ENCODE measurements around the gene MSH4.
"Not testable (repeated sequence)": the region's sequence is repeated elsewhere in the genome, so short reads cannot be mapped to it uniquely, and the experiment has no call there.

MSH4 gene

DNA sequence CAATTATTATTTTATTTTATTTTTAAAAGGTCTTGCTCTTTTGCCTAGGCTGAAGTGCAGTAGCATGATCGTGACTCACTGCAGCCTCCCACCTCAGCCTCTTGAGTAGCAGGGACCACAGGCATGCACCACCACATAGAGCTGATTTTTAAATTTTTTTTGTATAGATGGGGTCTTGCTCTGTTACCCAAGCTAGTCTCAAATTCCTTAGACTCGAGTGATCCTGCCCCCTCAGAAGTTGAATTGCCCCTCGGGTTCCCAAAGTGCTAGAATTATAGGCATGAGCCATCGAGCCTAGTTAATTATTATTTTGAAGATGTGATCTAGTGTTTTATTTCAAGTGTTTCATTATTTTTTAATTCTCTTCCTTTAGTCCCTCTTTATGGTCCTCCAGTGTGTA is 12.2 kb downstream of the MSH4 start:
- H3K4me3 ChIP-seq (replicated peaks; ENCODE audit: low read depth, low read length) = no peak overlapping the region
- TF ChIP-seq, protein P1, sequence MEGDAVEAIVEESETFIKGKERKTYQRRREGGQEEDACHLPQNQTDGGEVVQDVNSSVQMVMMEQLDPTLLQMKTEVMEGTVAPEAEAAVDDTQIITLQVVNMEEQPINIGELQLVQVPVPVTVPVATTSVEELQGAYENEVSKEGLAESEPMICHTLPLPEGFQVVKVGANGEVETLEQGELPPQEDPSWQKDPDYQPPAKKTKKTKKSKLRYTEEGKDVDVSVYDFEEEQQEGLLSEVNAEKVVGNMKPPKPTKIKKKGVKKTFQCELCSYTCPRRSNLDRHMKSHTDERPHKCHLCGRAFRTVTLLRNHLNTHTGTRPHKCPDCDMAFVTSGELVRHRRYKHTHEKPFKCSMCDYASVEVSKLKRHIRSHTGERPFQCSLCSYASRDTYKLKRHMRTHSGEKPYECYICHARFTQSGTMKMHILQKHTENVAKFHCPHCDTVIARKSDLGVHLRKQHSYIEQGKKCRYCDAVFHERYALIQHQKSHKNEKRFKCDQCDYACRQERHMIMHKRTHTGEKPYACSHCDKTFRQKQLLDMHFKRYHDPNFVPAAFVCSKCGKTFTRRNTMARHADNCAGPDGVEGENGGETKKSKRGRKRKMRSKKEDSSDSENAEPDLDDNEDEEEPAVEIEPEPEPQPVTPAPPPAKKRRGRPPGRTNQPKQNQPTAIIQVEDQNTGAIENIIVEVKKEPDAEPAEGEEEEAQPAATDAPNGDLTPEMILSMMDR (IDR thresholded peaks at IDR 0.05; ENCODE audit: low read length, missing control alignments) = no peak
- DNase-seq (ENCODE audit: low read depth) = no peak

DNA sequence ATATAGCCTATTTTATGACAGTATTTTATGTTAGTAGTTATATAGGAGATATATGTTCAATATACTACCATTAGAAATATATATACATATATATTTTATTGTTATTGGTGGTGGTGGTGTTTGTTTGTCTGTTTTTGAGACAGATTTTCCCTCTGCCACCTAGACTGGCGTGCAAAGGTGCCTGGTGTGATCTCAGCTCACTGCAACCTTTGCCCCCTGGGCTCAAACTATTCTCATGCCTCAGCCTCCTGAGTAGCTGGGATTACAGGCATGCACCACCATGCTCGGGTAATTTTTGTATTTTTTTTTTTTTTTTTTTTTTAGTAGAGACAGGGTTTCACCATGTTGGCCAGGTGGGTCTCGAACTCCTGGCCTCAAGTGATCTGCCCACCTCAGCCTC is 13.4 kb downstream of the MSH4 start:
- H3K4me3 ChIP-seq (replicated peaks; ENCODE audit: low read depth, low read length); DNase-seq (ENCODE audit: low read depth): not testable (repeated sequence)

DNA sequence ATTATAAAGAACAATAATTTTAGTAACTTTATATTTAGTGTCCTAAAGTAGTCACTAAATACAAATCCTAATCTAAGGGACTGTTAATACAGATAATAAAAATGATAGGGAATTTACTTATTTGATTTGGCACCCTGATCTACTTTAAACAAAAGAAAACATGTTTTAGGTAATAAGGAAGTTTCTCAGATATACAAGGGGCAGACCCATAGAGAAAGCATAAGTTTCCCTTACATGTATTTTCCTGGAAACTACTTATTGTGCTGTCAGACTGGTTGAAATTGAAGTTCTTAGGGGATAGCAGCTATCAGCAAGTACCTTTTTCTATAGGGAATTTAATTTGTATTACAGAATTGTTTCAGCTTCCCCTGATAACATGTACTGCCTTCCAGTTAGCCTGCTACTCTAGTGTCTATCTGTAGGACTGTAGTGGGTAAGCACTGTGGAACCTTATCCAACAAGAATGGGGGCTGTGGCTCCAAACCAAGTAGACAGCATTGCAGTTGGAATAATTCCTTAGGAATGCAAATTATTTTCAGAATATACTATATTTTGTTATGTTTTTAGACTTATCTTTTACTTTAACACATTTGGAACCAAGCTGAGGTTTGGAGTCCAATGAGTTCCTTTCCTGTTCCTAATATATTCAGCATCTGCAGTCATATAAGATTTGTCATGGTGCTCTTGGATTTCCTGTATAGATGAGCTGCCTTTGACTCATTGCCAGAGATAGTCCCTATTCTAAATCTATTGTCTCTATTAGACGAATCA is 14.7 kb downstream of the MSH4 start:
- H3K4me3 ChIP-seq (replicated peaks; ENCODE audit: low read depth, low read length) = no peak overlapping the region
- TF ChIP-seq, protein P1 (IDR thresholded peaks at IDR 0.05; ENCODE audit: low read length, missing control alignments) = no peak
- DNase-seq (ENCODE audit: low read depth) = peak; percentile 19

DNA sequence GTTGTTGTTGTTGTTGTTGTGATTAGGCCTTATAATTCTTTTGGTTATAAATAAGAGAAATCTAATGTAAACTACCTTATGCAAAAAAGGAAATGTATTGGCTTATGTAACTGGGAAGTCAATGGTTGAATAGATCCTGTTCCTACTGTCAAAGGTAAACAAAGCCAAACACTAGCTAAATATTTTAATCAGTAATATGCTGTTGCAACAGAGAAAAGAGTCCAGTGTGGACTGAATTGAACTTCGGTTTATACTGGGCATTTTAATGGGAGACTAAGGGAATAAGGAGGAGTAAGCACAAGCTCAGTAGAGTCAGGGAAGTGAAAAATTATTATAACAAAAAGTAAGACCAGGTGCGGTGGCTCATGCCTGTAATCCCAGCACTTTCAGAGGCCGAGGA is 15.4 kb downstream of the MSH4 start:
- TF ChIP-seq, protein P1 (IDR thresholded peaks at IDR 0.05; ENCODE audit: low read length, missing control alignments) = no peak
- H3K4me3 ChIP-seq (replicated peaks; ENCODE audit: low read depth, low read length) = no peak overlapping the region
- DNase-seq (ENCODE audit: low read depth) = no peak

DNA sequence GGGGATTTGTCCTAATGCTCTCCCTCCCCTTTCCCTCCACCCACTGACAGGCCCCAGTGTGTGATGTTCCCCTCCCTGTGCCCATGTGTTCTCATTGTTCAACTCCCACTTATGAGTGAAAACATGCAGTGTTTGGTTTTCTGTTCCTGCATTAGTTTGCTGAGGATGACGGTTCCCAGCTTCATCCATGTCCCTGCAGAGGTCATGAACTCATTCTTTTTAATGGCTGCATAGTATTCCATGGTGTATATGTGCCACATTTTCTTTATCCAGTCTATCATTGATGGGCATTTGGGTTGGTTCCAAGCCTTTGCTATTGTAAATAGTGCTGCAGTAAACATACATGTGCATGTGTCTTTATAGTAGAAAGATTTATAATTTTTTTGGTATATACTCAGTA is 26.9 kb downstream of the MSH4 start:
- not testable (repeated sequence) for H3K4me3 ChIP-seq (replicated peaks; ENCODE audit: low read depth, low read length); DNase-seq (ENCODE audit: low read depth)

DNA sequence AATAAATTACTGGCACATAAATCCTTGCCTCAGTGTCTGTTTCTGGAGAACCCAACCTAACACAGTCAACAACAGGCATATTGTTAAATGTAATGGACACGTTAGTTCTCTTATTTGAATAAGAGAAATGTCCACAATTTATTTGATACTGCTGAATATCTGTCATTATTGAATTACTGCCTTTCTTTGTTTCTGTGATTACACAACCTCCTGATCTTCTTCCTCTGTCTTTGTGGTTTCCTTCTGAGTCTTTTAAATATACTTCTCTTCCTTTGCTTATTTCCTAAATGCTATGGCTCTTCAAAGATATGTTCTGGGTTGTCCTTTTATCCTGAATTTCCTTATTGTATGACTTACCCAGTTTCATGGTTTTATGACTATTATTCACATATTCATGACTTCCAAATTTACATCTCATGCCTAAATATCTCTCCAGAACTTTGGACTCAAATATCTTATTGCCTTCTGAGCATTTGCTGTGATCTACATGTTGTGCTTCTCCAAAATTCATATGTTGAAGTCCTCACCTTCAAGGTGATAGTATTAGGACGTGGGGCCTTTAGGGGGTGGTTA is 39.9 kb downstream of the MSH4 start:
- DNase-seq (ENCODE audit: low read depth) = no peak
- TF ChIP-seq, protein P1 (IDR thresholded peaks at IDR 0.05; ENCODE audit: low read length, missing control alignments) = no peak
- H3K4me3 ChIP-seq (replicated peaks; ENCODE audit: low read depth, low read length) = no peak overlapping the region

DNA sequence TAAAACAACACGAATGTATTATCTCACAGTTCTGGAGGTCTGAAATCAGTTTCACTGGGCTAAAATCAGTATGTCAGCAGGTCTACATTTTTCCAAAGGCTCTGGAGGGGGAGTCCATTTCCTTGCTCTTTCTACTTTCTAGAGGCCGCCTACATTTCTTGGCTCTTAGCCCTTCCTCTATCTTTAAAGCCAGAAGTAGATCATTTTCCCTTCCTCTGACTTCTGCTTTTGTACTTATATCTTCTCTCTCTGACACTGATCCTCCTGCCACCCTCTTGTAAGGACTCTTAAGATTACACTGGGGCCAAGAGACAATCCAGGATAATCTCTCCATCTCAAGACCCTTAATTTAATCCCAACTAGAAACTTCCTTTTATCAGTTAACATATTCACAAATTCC is 41.4 kb downstream of the MSH4 start:
- no peak for DNase-seq (ENCODE audit: low read depth)
- no peak overlapping the region for H3K4me3 ChIP-seq (replicated peaks; ENCODE audit: low read depth, low read length)
- TF ChIP-seq, protein P1 (IDR thresholded peaks at IDR 0.05; ENCODE audit: low read length, missing control alignments) = no peak

DNA sequence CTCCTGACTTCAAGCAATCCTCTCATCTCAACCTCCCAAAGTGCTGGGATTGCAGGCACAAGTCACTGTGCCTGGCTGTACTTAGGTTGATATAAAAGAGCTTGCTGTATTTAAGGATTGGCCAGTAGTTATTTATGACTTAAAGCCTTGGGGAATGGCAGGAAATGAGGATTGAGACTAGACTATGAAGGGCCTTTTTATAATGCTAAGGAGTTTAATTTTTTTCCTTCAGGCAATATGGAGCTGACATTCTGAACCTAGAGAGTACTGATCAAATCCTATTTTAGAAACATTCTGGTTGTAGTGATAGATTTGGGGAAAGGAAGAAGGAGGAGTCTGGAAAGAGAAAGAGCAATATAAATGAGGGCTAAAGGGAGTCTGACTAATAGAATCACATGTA is 44.7 kb downstream of the MSH4 start:
- TF ChIP-seq, protein P1 (IDR thresholded peaks at IDR 0.05; ENCODE audit: low read length, missing control alignments) = no peak
- DNase-seq (ENCODE audit: low read depth) = no peak
- H3K4me3 ChIP-seq (replicated peaks; ENCODE audit: low read depth, low read length) = no peak overlapping the region
